ENCODE measurements around the gene TMEM201. TPM values are rescaled to one million over a fixed set of nuclear protein-coding genes. Genes with fewer than 3 reads are reported as not detected.
A peak's percentile ranks its signal among the peaks of the same experiment; 100 is the strongest.
"Not testable (repeated sequence)": the region's sequence is repeated elsewhere in the genome, so short reads cannot be mapped to it uniquely, and the experiment has no call there.

The TMEM201 gene
- total RNA-seq, 2 experiments from 2014 or later = 21.1 to 23.2 TPM

DNA sequence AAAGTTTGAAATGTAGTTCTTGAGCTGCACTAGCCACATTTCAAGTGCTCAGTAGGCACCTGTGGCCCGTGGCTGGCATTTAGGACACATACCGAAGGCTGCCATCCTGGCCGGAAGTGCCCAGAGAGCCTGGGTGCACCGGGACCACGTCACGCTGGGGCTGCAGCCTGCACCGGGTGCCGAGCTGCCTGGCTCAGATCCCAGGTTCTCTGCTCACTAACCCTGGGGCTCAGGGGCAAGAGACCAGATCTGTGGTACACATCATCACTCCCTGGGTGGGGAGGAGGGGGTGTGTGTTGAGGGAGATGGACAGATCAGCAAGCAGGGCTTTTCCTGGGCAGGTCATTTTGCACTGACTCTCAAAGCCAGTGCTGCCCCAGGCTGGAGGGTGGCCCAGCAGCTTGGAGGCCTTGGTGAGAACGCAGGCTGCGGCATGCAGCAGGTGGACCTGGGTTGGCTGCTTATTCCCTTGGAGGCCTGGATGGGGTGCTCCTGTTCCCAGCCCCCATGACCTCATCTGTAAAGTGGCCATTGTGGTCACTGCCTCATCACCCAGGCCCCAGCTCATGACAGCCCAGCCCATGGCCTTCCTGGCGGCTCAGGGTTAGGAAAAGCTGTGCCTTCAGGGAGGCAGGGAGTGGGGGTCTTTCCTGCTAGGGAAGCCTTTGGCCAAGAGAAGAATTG is 23.6 kb downstream of the TMEM201 start:
- no peak for DNase-seq
- ChIA-PET POLR2A (no interaction called here), CTCF (interaction anchor here (1.0 to 2.0 kb wide), 3 partner anchors 14 to 24 kb away, joined by 3 to 4 read pairs (median 4); no protein-coding TSS in a partner anchor)
- Mint-ChIP-seq H3K4me3 (no peak overlapping the region), H3K27me3 (ENCODE audit: low read depth) (no peaks in the 10 kb centered on the region), H3K9me3 (ENCODE audit: insufficient read depth) (no peaks in the 10 kb centered on the region), H3K27ac (no peak overlapping the region), H3K36me3 (ENCODE audit: low read depth) (peaks cover 12% of the 10 kb centered on the region), H3K4me1 (ENCODE audit: low read depth) (no peaks in the 10 kb centered on the region)
- no peak for ATAC-seq

DNA sequence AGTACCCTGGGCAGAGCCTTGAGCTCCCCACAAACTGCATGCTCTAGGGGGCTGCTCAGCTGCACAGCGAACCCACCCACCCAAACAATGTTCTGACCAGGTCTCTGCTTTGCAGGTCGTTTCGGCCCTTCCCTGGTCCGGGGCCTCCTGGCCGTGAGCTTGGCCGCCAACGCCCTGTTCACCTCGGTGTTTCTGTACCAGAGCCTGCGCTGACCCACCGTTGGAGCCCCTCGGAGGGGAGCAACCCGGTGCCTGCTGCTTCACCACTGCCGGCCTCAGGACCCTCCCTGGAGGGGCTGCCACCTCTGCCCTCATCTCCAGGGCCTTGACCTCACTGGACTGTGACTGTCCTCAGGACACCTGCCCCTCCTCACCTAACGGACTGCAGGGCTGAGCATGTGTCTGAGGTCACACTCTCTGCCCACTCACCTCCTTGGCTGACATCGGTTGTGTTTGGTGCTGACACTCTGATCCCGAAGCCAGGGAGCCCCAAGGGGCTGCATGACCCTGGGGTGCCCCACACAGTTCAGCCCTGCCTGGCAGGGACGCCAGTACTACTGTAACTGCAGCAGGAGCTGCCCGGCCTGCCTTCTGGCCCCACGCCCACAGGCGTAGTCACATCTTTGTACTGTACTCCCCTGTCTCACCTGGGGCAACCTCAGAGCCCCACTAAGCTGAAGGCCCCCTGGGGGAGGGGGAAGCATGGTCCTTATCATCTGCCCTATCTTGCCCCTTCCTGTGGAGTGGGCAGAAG is 24.3 kb downstream of the TMEM201 start:
- POLR2A ChIA-PET = no interaction called here
- Mint-ChIP-seq H3K27me3 (ENCODE audit: low read depth) (no peaks in the 10 kb centered on the region), H3K4me1 (ENCODE audit: low read depth) (no peaks in the 10 kb centered on the region), H3K4me3 (no peak overlapping the region), H3K9me3 (ENCODE audit: insufficient read depth) (no peaks in the 10 kb centered on the region), H3K36me3 (ENCODE audit: low read depth) (peaks cover 12% of the 10 kb centered on the region), H3K27ac (no peak overlapping the region)
- CTCF ChIA-PET = interaction anchor here (0.7 to 2.0 kb wide), 5 partner anchors 13 to 112 kb away, joined by 3 to 4 read pairs (median 3); no protein-coding TSS in a partner anchor
- ATAC-seq = no peak
- no peak for DNase-seq

DNA sequence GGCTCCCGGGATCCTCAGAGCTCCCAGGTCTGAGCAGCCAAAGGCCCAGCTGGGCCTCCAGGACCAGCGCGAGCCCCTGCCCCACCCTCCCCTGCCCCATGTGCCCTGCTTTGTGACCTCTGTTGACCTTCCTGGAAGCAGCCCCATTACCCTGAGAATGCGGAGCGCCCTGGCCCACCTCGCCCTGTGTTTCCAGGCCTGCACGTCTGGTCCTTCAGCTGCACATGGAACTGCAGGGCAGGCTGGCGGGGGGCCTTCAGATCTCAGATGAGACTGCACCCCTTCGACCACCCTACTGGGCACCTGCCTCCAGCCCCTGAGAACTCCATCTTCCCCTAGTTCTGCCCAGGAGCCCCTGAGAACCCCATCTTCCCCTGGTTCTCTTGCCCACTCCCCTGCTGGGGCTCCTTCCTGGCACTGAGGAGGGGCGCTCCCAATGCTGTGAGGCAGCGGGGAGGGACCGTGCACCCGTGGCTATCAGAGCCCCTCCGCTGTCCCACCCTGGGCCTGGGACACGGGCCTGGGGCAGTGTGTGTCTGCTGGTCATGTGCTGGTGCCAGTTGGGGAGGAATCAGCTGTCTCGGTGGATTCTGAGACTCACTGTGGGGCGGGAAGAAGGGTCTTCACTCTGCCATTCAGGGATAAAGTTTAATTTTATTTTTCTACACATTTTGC is 25.1 kb downstream of the TMEM201 start:
- Mint-ChIP-seq H3K4me3 (no peak overlapping the region), H3K4me1 (ENCODE audit: low read depth) (no peaks in the 10 kb centered on the region), H3K9me3 (ENCODE audit: insufficient read depth) (no peaks in the 10 kb centered on the region), H3K27me3 (ENCODE audit: low read depth) (peaks cover under 1% of the 10 kb centered on the region), H3K27ac (peak overlapping the region; percentile 30), H3K36me3 (ENCODE audit: low read depth) (peaks cover 12% of the 10 kb centered on the region)
- ChIA-PET CTCF (interaction anchor here (0.7 to 2.0 kb wide), 5 partner anchors 12 to 171 kb away, joined by 3 to 4 read pairs (median 3); no protein-coding TSS in a partner anchor), POLR2A (no interaction called here)
- DNase-seq = no peak
- no peak for ATAC-seq

DNA sequence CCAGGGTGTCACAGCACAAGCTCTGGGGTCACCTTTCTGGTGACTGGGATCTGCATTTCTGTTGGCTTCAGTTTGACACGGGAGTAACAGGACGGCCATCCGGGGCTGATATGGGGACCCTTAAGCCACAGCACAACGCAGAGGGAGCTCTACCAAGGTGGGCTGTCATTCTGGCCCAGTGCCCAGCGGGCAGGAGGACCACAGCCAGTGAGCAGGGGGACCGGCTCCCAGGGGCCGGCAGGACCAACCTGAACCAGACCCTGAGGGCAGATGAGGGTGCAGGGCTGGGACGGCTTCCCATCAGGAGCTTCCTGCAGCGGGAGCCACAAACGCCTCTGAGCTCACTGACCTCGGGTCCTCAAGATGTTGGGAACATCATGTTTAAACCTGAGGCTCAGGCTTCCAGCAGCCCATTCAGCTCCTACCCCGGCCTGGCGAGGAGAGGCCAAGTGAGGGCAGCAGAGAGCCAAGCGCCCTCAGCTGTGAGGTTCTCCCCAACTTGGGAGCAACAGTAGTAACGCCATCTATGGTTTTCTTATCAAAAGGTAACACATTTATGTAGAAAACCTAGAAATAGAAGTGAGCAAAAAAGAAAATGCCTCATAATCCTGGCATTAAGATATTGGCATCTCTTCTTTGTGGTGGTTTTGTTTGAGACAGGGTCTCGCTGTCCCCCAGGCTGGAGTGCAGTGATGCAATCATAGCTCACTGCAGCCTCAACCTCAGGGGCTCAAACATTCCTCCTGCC is 26.8 kb downstream of the TMEM201 start:
- POLR2A ChIA-PET = interaction anchor here (0.8 to 2.6 kb wide), 2 partner anchors 11 to 13 kb away, joined by 4 to 9 read pairs; no protein-coding TSS in a partner anchor
- H3K4me3 Mint-ChIP-seq = no peak overlapping the region
- H3K27ac Mint-ChIP-seq = no peak overlapping the region
- CTCF ChIA-PET = interaction anchor here (0.6 to 3.1 kb wide), 48 partner anchors 8 to 853 kb away, joined by 3 to 37 read pairs (median 4); partner anchors contain the start of gene PIK3CD
- H3K4me1 Mint-ChIP-seq (ENCODE audit: low read depth) = no peaks in the 10 kb centered on the region
- H3K27me3 Mint-ChIP-seq (ENCODE audit: low read depth) = peaks cover 4% of the 10 kb centered on the region
- peaks cover 9% of the 10 kb centered on the region for H3K36me3 Mint-ChIP-seq (ENCODE audit: low read depth)
- ATAC-seq = peak; percentile 87
- DNase-seq = peak; percentile 74
- H3K9me3 Mint-ChIP-seq (ENCODE audit: insufficient read depth) = no peaks in the 10 kb centered on the region

DNA sequence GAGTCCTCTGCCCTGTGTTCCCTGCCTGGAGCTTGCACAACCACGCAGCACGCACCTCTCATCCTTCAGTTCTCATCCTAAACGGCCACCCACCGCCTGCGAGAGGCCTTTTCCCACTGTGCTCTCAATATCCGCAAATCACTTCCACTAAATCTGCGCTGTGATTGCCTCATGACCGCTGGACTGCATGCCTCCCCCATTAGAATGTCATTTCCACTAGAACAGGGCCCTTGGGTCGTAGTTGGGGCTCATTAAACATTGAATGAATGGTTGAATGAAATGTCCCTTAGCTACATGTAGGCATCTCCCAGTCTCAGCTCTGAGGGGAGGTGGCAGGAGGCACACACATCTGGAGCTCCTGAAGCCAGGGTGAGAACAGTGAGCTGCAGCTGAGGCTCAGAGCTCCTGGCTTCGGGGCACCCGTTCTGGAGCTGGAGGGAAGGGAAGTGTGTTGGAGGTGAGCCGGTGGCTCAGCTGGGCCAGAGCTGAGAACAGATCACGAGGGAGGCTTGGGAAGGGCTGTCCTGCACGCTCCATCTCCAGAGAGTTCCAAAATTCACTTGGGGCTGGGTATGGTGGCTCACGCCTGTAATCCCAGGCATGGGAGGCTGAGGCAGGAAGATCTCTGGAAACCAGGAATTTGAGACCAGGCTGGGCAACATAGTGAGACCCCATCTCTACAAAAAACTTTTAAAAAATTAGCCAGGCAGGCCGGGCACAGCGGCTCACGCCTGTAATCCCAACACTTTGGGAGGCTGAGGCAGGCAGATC is 30.4 kb downstream of the TMEM201 start:
- ATAC-seq = no peak
- CTCF ChIA-PET = no interaction called here
- H3K27me3 Mint-ChIP-seq (ENCODE audit: low read depth) = peaks cover 12% of the 10 kb centered on the region
- H3K4me3 Mint-ChIP-seq = no peak overlapping the region
- POLR2A ChIA-PET = no interaction called here
- no peaks in the 10 kb centered on the region for H3K36me3 Mint-ChIP-seq (ENCODE audit: low read depth)
- no peak for DNase-seq
- peak overlapping the region; percentile 13 for H3K27ac Mint-ChIP-seq
- no peaks in the 10 kb centered on the region for H3K9me3 Mint-ChIP-seq (ENCODE audit: insufficient read depth)
- H3K4me1 Mint-ChIP-seq (ENCODE audit: low read depth) = no peaks in the 10 kb centered on the region

DNA sequence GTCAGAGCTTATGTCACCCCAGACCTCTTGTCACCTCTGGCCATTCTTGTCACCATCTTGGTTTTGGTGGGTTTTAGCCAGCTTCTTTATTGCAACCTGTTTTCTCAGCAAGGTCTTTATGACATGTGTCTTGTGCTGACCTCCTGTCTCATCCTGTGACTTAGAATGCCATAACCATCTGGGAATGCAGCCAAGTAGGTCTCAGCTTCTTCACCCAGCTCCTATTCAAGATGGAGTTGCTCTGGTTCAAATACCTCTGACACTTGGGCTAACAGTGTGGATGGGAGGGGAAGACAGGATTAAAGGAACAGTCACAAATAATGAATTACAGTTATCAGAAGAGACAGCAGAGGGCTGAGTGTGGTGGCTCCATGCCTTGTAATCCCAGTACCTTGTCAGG is 32.3 kb downstream of the TMEM201 start:
- Mint-ChIP-seq H3K27ac (no peak overlapping the region), H3K4me3 (no peak overlapping the region), H3K4me1 (ENCODE audit: low read depth) (peaks cover 7% of the 10 kb centered on the region), H3K36me3 (ENCODE audit: low read depth) (no peaks in the 10 kb centered on the region), H3K9me3 (ENCODE audit: insufficient read depth) (no peaks in the 10 kb centered on the region), H3K27me3 (ENCODE audit: low read depth) (peaks cover 15% of the 10 kb centered on the region)
- no peak for DNase-seq
- CTCF ChIA-PET = no interaction called here
- ATAC-seq = no peak
- POLR2A ChIA-PET = no interaction called here

DNA sequence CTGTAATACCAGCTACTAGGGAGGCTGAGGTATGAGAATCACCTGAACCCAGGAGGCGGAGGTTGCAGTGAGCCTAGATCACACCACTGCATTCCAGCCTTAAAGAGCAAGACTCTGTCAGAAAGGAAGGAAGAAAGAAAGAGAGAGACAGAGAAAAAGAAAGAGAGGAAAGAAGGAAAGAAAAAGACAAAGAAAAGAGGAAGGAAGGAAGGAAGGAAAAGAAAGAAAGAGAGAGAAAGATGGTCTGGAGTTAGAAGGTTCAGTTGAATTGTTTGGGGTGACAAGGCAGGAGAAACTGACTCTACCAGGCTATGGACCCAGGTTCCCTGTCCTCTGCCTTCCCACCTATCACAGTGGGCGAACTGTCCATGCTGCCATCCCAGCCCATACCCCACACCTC is 35.4 kb downstream of the TMEM201 start:
- ChIA-PET POLR2A (no interaction called here), CTCF (no interaction called here)
- no peak for DNase-seq
- Mint-ChIP-seq H3K4me1 (ENCODE audit: low read depth) (peaks cover 32% of the 10 kb centered on the region), H3K9me3 (ENCODE audit: insufficient read depth) (no peaks in the 10 kb centered on the region), H3K4me3 (no peak overlapping the region), H3K36me3 (ENCODE audit: low read depth) (peaks cover 8% of the 10 kb centered on the region), H3K27me3 (ENCODE audit: low read depth) (peaks cover 12% of the 10 kb centered on the region), H3K27ac (peak overlapping the region; percentile 3)
- no peak for ATAC-seq

DNA sequence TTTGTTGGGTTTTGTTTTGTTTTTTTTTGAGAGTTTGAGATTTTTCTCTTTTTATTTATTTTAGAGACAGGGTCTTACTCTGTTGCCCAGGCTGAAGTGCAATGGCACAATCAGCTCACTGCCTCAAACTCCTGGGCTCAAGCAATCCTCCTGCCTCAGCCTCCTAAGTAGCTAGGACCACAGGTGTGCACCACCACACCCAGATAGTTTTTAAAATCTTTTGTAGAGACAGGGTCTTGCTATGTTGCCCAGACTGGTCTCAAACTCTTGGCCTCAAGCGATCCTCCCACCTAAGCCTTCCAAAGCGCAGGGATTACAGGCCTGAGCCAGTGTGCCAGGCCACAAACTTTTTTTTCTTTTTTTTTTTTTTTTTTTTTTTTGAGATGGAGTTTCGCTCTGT is 36.3 kb downstream of the TMEM201 start:
- ATAC-seq; H3K9me3 Mint-ChIP-seq (ENCODE audit: insufficient read depth); POLR2A ChIA-PET; H3K27ac Mint-ChIP-seq; DNase-seq; H3K4me3 Mint-ChIP-seq: not testable (repeated sequence)
- Mint-ChIP-seq H3K36me3 (ENCODE audit: low read depth) (peaks cover 11% of the 10 kb centered on the region), H3K27me3 (ENCODE audit: low read depth) (peaks cover 11% of the 10 kb centered on the region), H3K4me1 (ENCODE audit: low read depth) (peaks cover 34% of the 10 kb centered on the region)
- CTCF ChIA-PET = interaction anchor here (2.3 to 7.8 kb wide), 5 partner anchors 9 to 243 kb away, joined by 12 to 232 read pairs (median 37); partner anchors contain the start of gene PIK3CD

DNA sequence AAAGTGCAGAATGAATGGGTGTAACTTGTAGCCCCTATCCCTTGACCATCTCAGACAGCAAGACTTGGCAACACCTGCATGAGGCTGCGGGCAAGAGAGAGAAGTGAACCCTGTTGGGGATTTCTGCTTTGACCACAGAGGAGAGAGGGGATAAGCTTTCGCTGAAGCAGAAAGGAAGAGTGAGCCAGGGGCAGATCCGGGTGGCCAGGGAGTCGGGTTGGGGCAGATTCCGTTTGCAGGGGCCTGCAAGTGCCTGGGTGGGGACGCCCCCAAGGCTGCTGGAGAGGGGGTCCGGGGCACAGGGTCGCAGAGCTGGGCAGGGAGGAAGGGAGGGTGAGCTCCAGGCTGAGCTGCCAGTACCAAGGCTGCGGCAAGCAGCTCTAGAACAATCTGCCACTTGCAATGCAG is 37.5 kb downstream of the TMEM201 start:
- ChIA-PET CTCF (interaction anchor here (0.7 to 7.8 kb wide), 34 partner anchors 9 to 359 kb away, joined by 3 to 232 read pairs (median 6); partner anchors contain the start of gene PIK3CD), POLR2A (interaction anchor here (0.5 to 10.5 kb wide), 12 partner anchors 11 to 236 kb away, joined by 3 to 355 read pairs (median 4); partner anchors contain the start of gene PIK3CD)
- ATAC-seq = no peak
- H3K4me1 Mint-ChIP-seq (ENCODE audit: low read depth) = peaks cover 34% of the 10 kb centered on the region
- H3K36me3 Mint-ChIP-seq (ENCODE audit: low read depth) = peaks cover 22% of the 10 kb centered on the region
- peak overlapping the region; percentile 82 for H3K27ac Mint-ChIP-seq
- peak overlapping the region; percentile 88 for H3K4me3 Mint-ChIP-seq
- H3K9me3 Mint-ChIP-seq (ENCODE audit: insufficient read depth) = no peaks in the 10 kb centered on the region
- H3K27me3 Mint-ChIP-seq (ENCODE audit: low read depth) = peaks cover 11% of the 10 kb centered on the region
- DNase-seq = peak; percentile 41

DNA sequence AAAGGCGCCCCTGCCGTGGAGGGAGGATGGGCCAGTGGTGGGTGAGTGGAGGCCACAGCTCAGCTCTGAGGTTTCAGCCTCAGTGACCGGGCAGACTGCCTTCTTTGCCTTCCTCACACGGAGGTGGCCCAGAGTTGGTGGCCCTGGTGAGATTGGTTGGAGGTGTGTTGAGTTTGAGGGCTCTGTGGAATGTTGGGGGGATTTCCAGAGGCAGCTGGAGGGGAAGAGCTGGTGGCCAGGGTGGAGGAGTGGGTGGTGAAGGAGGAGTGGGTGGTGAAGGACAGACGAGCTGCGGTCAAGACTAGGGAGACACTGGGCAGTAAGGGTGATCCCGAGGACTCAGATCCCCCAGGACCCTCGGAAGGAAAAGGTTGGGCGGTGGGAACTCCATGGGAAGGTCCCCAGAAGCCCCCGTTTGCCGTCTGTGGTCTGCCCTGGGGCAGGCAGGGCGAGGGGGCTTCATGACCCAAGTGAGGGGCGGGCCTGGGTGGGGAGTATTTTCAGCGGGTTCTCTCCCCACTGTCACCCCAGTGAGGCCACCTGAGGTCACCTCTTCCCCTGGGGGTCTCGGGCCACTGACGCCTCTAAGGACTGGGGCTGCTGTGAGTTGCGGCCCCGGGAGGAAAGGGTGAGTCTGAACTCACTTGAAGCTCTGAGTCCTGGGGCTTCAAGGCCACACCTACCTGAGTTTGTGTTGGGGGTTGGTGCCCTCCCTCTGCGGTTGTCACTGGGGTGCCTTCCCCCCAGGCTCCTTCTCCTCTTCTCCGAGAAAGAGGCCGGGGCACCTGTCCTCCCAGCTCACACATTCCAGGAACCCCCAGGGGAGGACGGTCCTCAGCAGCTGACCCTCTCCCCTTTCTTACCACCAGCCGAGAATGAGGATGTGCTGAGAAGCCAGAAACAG is 40.1 kb downstream of the TMEM201 start:
- CTCF ChIA-PET = interaction anchor here (0.6 to 7.8 kb wide), 14 partner anchors 10 to 240 kb away, joined by 3 to 232 read pairs (median 12); partner anchors contain the start of gene PIK3CD
- peaks cover 54% of the 10 kb centered on the region for H3K4me1 Mint-ChIP-seq (ENCODE audit: low read depth)

More for the DNA sequence above, 40.1 kb downstream of the TMEM201 start:
- peak; percentile 91 for DNase-seq
- POLR2A ChIA-PET = interaction anchor here (0.6 to 10.5 kb wide), 26 partner anchors 10 to 345 kb away, joined by 3 to 355 read pairs (median 4); partner anchors contain the start of genes LZIC, NMNAT1 and PIK3CD
- H3K36me3 Mint-ChIP-seq (ENCODE audit: low read depth) = peaks cover 47% of the 10 kb centered on the region
- peaks cover 5% of the 10 kb centered on the region for H3K27me3 Mint-ChIP-seq (ENCODE audit: low read depth)
- peak overlapping the region; percentile 88 for H3K4me3 Mint-ChIP-seq
- no peaks in the 10 kb centered on the region for H3K9me3 Mint-ChIP-seq (ENCODE audit: insufficient read depth)
- ATAC-seq = peak; percentile 45
- peak overlapping the region; percentile 98 for H3K27ac Mint-ChIP-seq
